Left ventricle myocardium inferior (tissue), 1 donor: ENCODE measurements around the gene ZFHX3. TPM values are rescaled to one million over a fixed set of nuclear protein-coding genes. Genes with fewer than 3 reads are reported as not detected.
A peak's percentile ranks its signal among the peaks of the same experiment; 100 is the strongest.

Experiments used
- DNase-seq: peaks from one replicate; pipeline ENCODE4 v3.0.0-alpha.2; 2020
- H3K27ac ChIP-seq: fragments of 200-600 bp; replicated peaks from 2 replicates; pipeline ENCODE4 v1.8.0; 2021
- H3K27me3 ChIP-seq: fragments of 200-600 bp; 2 replicates; pipeline ENCODE4 v1.8.0; 2021; ENCODE audit warnings: low read depth
- H3K36me3 ChIP-seq: fragments of 200-600 bp; 2 replicates; pipeline ENCODE4 v1.8.0; 2021
- H3K4me1 ChIP-seq: fragments of 200-600 bp; 2 replicates; pipeline ENCODE4 v1.8.0; 2021
- H3K4me3 ChIP-seq: fragments of 200-600 bp; 2 replicates; pipeline ENCODE4 v1.8.0; 2021; ENCODE audit warnings: mild to moderate bottlenecking, moderate library complexity
- H3K9me3 ChIP-seq: fragments of 200-600 bp; replicated peaks from 2 replicates; pipeline ENCODE4 v1.8.0; 2021
- intact Hi-C: fragments of 100-400 bp; cut with micrococcal nuclease; formaldehyde crosslinking; loops from one replicate; pipeline ENCODE4 v1.11.0; 2022
- total RNA-seq: library from RNA; stranded (reverse); fragmentation: NEBNext Ultra II Directional; extraction: Animal tissue kit (Norgen Biotek cat#: 25700); gene quantifications from one replicate; pipeline ENCODE4 v1.2.1, GENCODE V29; 2021
- TF ChIP-seq, protein P1 (sequence below): fragments of 200-600 bp; IDR thresholded peaks from 2 replicates; pipeline ENCODE4 v1.8.0; 2021; ENCODE audit warnings: antibody characterized with exemption, mild to moderate bottlenecking, borderline replicate concordance
- donor health status: DM: no; HTN: yes; CAD: no; lungs with severe emphysema.

Gene ZFHX3
- total RNA-seq, 1 donor from 2014 or later = 9.6 TPM

DNA sequence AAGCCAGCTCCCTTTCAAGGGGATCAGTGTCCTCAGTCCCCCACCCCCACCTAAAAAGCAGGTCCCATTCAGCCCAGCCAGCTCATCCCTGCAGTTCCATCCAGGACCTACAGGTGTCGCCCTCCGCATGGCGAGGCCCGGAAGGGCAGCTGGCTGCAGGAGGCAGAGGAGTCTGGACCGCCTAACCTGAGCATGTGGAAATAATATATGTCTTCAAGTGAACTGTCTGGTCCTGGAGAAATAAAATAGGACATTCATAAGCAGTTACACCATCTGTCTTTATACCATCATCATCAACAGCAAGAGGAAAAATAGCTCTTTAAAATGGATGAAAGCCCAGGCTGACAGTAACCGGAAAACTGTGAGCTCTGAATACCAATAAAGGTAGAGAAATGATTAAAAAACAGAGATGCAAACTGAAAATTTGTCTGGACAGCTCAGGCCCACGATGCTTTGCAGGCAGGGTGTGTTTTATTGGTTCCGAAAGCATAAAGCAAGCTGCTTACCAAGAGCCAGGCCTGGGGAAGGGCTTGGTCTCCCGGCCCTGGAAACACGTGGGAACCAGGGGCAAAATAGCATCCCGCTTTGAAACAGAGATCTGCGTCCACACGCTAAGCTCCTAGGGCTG, 215.2 kb downstream of the ZFHX3 start:
- DNase-seq = peak; percentile 83
- Histone ChIP-seq H3K4me3 (no peak overlapping the region), H3K4me1 (peaks cover 19% of the 10 kb centered on the region), H3K27ac (peak overlapping the region; percentile 46), H3K36me3 (peaks cover 9% of the 10 kb centered on the region), H3K27me3 (no peaks in the 10 kb centered on the region), H3K9me3 (no peaks in the 10 kb centered on the region)
- TF ChIP-seq, protein P1, sequence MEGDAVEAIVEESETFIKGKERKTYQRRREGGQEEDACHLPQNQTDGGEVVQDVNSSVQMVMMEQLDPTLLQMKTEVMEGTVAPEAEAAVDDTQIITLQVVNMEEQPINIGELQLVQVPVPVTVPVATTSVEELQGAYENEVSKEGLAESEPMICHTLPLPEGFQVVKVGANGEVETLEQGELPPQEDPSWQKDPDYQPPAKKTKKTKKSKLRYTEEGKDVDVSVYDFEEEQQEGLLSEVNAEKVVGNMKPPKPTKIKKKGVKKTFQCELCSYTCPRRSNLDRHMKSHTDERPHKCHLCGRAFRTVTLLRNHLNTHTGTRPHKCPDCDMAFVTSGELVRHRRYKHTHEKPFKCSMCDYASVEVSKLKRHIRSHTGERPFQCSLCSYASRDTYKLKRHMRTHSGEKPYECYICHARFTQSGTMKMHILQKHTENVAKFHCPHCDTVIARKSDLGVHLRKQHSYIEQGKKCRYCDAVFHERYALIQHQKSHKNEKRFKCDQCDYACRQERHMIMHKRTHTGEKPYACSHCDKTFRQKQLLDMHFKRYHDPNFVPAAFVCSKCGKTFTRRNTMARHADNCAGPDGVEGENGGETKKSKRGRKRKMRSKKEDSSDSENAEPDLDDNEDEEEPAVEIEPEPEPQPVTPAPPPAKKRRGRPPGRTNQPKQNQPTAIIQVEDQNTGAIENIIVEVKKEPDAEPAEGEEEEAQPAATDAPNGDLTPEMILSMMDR = peak; percentile 97
- intact Hi-C loops = loop anchor here (5.0 to 10.0 kb wide), 2 partner anchors 222 to 365 kb away; no protein-coding TSS in a partner anchor

DNA sequence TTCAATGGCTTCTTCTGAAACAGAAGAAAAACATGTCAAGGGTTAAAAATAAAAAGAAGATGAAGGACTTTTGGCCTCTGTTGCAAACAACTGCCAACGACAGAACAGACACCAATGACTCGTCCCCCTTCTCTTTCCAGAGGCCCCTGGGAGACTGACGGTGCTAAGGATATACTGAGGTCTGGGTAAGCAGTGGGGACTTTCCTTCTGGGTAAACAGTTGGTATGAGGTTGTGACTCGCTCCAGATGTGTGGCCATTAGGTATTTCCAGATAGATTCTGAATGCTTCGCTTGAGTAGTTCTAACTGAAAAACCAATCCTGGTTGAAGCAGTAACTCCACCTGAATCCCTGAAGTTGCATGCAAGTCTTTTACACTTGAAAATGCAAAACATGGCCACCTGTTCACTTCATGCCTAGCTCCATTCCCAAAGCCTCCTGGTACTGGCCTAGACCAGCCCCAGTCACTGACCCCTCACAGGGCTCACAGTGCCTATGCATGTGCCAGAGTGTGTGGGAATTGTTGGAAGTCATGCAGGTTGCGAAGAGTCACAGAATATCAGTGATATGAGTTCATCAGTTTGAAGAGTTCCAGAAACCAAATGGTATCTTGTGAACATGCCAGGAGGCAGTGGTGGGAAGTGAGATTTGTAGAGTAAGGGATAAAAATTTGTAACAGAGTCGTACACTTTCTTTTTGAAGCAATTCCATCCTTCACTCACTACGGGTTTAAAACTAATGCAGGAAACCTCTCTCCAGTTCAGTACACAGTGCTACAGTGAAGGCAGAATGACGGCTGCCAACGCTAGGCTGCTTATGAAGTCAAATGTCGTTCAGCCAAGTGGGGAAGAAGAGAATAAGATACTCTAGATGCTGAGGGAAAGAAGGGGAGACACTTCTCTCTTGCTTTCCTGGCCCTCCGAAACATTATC, 217.8 kb downstream of the ZFHX3 start:
- peaks cover 9% of the 10 kb centered on the region for H3K36me3 ChIP-seq
- no peak overlapping the region for H3K27ac ChIP-seq
- no peak for DNase-seq
- intact Hi-C loops = loop anchor here (5.0 to 10.0 kb wide), 2 partner anchors 225 to 367 kb away; no protein-coding TSS in a partner anchor
- TF ChIP-seq, protein P1 = no peak
- H3K4me3 ChIP-seq = no peak overlapping the region
- peaks cover 23% of the 10 kb centered on the region for H3K4me1 ChIP-seq
- H3K9me3 ChIP-seq = no peaks in the 10 kb centered on the region
- H3K27me3 ChIP-seq = no peaks in the 10 kb centered on the region

DNA sequence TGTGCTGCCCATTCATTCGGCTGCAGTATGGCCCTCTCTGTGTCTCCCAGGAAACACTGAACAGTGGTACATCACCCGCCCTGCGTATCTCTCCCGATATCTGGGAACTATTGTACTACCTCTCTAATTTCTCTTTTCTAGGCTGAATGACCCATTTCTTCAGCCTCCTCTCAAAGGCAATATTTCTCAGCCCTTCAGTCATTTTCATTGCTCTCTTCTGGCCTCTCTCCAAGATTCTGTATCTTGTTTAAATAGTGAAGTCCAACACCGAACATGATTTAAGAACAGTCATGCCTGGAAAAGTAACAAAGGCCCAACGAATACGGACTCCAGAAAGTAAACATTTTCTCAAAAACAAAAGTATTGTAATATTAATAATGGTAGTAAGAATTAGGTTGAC, 220.1 kb downstream of the ZFHX3 start:
- intact Hi-C loops = no loop called here
- Histone ChIP-seq H3K27ac (peak overlapping the region; percentile 53), H3K9me3 (no peaks in the 10 kb centered on the region), H3K36me3 (peaks cover 9% of the 10 kb centered on the region), H3K27me3 (no peaks in the 10 kb centered on the region), H3K4me3 (no peak overlapping the region), H3K4me1 (peaks cover 24% of the 10 kb centered on the region)
- TF ChIP-seq, protein P1 = no peak
- no peak for DNase-seq

DNA sequence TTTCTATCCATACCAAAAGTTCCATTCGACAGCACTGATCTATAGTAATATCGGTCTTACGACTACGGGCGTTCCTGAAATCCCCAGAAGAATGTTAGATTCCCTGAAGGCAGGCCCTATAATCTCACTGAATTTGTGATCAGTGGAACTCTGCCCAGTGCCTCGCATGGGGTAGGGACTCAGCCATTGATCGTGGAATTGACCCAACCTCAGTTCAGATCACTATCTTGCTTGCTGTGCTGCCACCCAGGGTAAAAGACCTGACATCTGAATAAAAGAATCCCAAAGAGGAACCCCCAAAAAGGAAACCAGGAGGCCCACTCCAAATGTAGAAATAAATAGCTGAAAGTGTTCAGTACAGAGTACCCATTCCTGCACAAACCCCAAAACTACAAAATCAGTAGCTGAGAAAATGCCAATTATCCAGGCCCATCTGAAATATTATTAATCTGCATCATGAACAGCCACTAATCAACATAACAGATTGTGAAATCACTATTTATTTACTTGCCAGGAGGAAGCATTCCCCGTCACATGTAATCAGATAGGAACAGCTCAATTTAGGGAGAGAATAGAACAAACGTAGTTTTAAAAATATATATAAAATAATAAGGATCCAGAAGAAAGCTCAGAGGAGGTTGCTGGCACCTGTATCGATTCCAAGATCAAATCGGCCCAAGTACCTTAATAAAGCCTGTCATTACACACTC, 221.9 kb downstream of the ZFHX3 start:
- H3K4me1 ChIP-seq = peaks cover 20% of the 10 kb centered on the region
- TF ChIP-seq, protein P1 = no peak

DNA sequence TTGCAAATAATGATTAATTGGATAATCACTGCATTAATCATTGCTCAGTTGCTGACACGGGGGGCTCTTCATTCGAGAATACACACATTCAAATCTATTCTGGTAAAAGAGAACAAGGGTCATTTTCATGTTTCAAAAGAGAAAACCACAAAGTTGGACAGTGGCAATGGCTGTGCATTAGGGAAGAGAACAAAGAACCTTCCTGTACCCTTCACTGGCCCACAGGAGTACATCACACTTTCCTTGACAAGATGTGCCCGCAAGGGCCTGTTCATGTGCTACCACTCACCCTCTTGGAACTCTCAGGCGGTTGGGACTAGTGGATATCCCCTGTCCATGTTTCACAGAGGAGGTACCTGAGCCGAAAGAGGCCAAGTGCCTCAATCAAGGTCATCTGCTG, 223.2 kb downstream of the ZFHX3 start:
- peaks cover 17% of the 10 kb centered on the region for H3K4me1 ChIP-seq
- H3K4me3 ChIP-seq = no peak overlapping the region
- TF ChIP-seq, protein P1 = no peak
- H3K27me3 ChIP-seq = no peaks in the 10 kb centered on the region
- H3K9me3 ChIP-seq = no peaks in the 10 kb centered on the region
- no peak overlapping the region for H3K27ac ChIP-seq
- peaks cover 9% of the 10 kb centered on the region for H3K36me3 ChIP-seq
- intact Hi-C loops = no loop called here
- no peak for DNase-seq

More for the DNA sequence above, 221.9 kb downstream of the ZFHX3 start:
- intact Hi-C loops = no loop called here
- peaks cover 9% of the 10 kb centered on the region for H3K36me3 ChIP-seq
- no peak for DNase-seq
- H3K9me3 ChIP-seq = no peaks in the 10 kb centered on the region
- no peak overlapping the region for H3K27ac ChIP-seq
- H3K27me3 ChIP-seq = no peaks in the 10 kb centered on the region
- H3K4me3 ChIP-seq = no peak overlapping the region
